Fibroblast of the aortic adventitia (primary cell): ENCODE measurements around the gene KIF21A. TPM values are rescaled to one million over a fixed set of nuclear protein-coding genes. Genes with fewer than 3 reads are reported as not detected.

Source experiments
- DNase-seq: peaks from one replicate; pipeline ENCODE4 v3.0.0-alpha.2; 2010; ENCODE audit warnings: low read depth
- H3K4me3 ChIP-seq: 2 replicates; pipeline ENCODE4 v1.5.1; 2011; ENCODE audit warnings: low read depth, mild to moderate bottlenecking, control low read depth, low read length, moderate library complexity
- CTCF ChIP-seq: IDR thresholded peaks from 2 replicates; pipeline ENCODE4 v1.5.1; 2011; ENCODE audit warnings: mild to moderate bottlenecking, low read length, control low read depth, inconsistent platforms; ENCODE audit not compliant: insufficient read depth
- total RNA-seq: library from RNA; depleted of rRNA; stranded (reverse); fragments of >200 nt; gene quantifications from 2 replicates; pipeline ENCODE4 v1.2.3, GENCODE V29; 2012; ENCODE audit warnings: low replicate concordance

KIF21A gene
- total RNA-seq, 1 donor, result 10.8 TPM

- no peak overlapping the region for H3K4me3 ChIP-seq
- DNase-seq, result no peak
- no peak for TF ChIP-seq CTCF
Observed at GRCh38 chr12:39404000-39404399, 38.9 kb downstream of the KIF21A start.

DNA sequence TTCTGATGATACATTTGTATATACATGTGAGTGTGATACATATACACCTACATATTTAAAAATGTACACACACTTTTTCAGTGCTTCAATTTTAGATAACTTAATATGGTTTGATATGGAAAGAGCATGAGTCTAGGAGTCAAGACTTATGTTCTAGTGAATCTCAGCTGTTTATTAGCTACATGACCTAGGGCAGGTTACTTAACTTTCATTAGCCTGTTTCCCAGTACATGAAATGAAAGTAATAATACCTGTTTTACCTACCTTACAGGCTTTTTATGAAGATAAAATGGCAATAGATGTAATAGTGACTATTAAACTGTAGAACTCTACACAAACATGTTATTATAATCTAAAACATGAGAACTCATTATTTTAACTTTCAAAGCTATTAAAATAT is 39.5 kb downstream of the KIF21A start:
- TF ChIP-seq CTCF, result no peak
- no peak overlapping the region for H3K4me3 ChIP-seq
- DNase-seq, result no peak

GRCh38 chr12:39402922-39403321 is 40.0 kb downstream of the KIF21A start:
- DNase-seq, result no peak

DNA sequence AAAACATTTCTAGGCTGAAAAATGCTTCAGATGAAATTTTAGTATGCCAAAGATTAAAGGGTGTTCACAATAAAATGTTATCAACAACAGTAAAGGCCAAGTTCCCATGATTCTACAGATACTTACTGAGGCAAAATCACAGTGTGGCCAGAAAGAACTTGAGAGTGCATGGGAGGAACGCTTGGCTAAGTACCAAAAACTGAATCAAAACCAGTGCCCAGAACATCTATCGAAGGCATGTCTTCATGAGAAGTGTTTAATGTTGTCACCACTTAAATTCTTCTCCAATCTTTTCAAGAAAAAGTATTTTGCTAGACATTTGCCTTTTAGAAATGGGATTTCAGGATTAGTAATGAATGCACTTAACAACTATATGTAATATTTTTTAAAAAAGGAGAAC is 41.5 kb downstream of the KIF21A start:
- DNase-seq, result peak; percentile 73
- no peak for TF ChIP-seq CTCF

More at GRCh38 chr12:39402922-39403321, 40.0 kb downstream of the KIF21A start:
- H3K4me3 ChIP-seq, result no peak overlapping the region
- no peak for TF ChIP-seq CTCF

GRCh38 chr12:39395866-39396265 is 47.1 kb downstream of the KIF21A start:
- no peak overlapping the region for H3K4me3 ChIP-seq
- DNase-seq, result peak; percentile 20
- TF ChIP-seq CTCF, result no peak

More for the DNA sequence above, 41.5 kb downstream of the KIF21A start:
- no peak overlapping the region for H3K4me3 ChIP-seq

DNA sequence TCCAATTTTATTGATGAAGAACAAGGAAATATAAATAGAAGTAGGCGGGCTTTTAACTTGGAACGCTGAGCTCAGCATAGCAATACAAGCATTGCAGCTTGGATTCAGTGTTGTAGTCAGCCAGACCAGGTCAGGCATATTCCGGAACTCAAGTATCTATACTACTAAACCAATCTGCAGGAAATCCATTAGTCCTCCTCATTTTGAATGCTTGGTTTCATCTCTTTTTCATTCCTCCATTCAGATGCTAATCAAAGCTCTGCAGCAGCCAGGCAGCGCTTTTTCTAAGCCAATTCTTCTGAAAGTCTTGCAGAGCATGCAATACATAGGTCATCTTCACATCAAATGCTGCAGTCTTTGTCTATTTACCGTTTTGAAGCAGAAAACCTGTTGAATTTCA is 49.0 kb downstream of the KIF21A start:
- H3K4me3 ChIP-seq, result no peak overlapping the region
- DNase-seq, result no peak
- no peak for TF ChIP-seq CTCF

GRCh38 chr12:39393179-39393578 is 49.7 kb downstream of the KIF21A start:
- no peak for TF ChIP-seq CTCF
- no peak overlapping the region for H3K4me3 ChIP-seq
- DNase-seq, result no peak
